Sigmoid colon (tissue), 7 donors: ENCODE results near the gene PIGV. TPM values are rescaled to one million over a fixed set of nuclear protein-coding genes. Genes with fewer than 3 reads are reported as not detected.
A peak's percentile ranks its signal among the peaks of the same experiment; 100 is the strongest.

Source experiments
- DNase-seq: peaks from one replicate; pipeline ENCODE4 v3.0.0-alpha.2; 2019
- H3K27ac ChIP-seq, 4 donors: fragments of 200-600 bp; sonication (generic); one replicate each; pipeline ENCODE4 v1.5.1; 2016 to 2019; ENCODE audit warnings: mild to moderate bottlenecking in 1 of 4
- H3K27me3 ChIP-seq, 3 donors: fragments of 200-600 bp; sonication (generic); one replicate each; pipeline ENCODE4 v1.5.1; 2019; ENCODE audit warnings: mild to moderate bottlenecking in 1 of 3
- H3K36me3 ChIP-seq, 4 donors: fragments of 200-600 bp; sonication (generic); one replicate each; pipeline ENCODE4 v1.5.1; 2016 to 2019
- H3K4me1 ChIP-seq, 4 donors: fragments of 200-600 bp; sonication (generic); one replicate each; pipeline ENCODE4 v1.5.1; 2017 to 2019
- H3K4me3 ChIP-seq, 4 donors: fragments of 200-600 bp; sonication (generic); one replicate each; pipeline ENCODE4 v1.5.1; 2017 to 2019; ENCODE audit warnings: mild to moderate bottlenecking in 2 of 4, moderate library complexity in 1 of 4
- H3K9me3 ChIP-seq, 4 donors: fragments of 200-600 bp in 3 of 4; sonication (generic) in 3 of 4; one replicate each; pipeline versions ENCODE4 v1.5.1 to v1.6.1; 2013 to 2019
- EP300 ChIP-seq, 4 donors: sonication (generic); formaldehyde crosslinking; IDR thresholded peaks; one replicate each; pipeline ENCODE4 v1.6.1; 2017; ENCODE audit warnings: antibody characterized with exemption in 4 of 4
- POLR2A ChIP-seq, 2 donors: fragments of 450-650 bp; IDR thresholded peaks; one replicate each; pipeline ENCODE4 v1.6.1; 2016; ENCODE audit warnings: antibody characterized with exemption in 2 of 2, mild to moderate bottlenecking in 2 of 2, moderate library complexity in 2 of 2
- POLR2AphosphoS5 ChIP-seq, 4 donors: sonication (generic); formaldehyde crosslinking; IDR thresholded peaks; one replicate each; pipeline ENCODE4 v1.6.1; 2017; ENCODE audit warnings: antibody characterized with exemption in 4 of 4
- WGBS, 2 donors: extraction: QIAGEN DNeasy Blood & Tissue Kit; methylation state at CpG; one replicate each; pipeline ENCODE4 v1.1.7; 2013; 5-methylcytosine and 5-hydroxymethylcytosine counted together
- intact Hi-C: fragments of 100-400 bp; cut with DNase I; formaldehyde crosslinking; loops from one replicate; pipeline ENCODE4 v1.15.1; 2023
- polyA plus RNA-seq, 3 donors: library from polyadenylated mRNA; stranded (reverse); fragments of 200-250 nt; gene quantifications; one replicate each; pipeline ENCODE4 v1.2.3, GENCODE V29; 2013
- total RNA-seq, 4 donors: library from RNA; depleted of rRNA; stranded (reverse); fragments of >200 nt; gene quantifications; one replicate each; pipeline ENCODE4 v1.1.0, GENCODE V29; 2016
- TF ChIP-seq, protein P1 (sequence below), 4 experiments: fragments of 450-650 bp in 3 of 4; fragments of 200-600 bp in 1 of 4; IDR thresholded peaks; one replicate each; pipeline ENCODE4 v1.5.1; 2016 to 2019; ENCODE audit warnings: antibody characterized with exemption in 4 of 4, mild to moderate bottlenecking in 3 of 4, moderate library complexity in 2 of 4
- donor health status: healthy with polysubstance abuse.
- donor health status: Bipolar disorder and iron deficiency.
- donor health status: healthy.

PIGV gene
- total and polyA plus RNA-seq, 7 donors = 5.1 to 24.9 (median 11.5) TPM

DNA sequence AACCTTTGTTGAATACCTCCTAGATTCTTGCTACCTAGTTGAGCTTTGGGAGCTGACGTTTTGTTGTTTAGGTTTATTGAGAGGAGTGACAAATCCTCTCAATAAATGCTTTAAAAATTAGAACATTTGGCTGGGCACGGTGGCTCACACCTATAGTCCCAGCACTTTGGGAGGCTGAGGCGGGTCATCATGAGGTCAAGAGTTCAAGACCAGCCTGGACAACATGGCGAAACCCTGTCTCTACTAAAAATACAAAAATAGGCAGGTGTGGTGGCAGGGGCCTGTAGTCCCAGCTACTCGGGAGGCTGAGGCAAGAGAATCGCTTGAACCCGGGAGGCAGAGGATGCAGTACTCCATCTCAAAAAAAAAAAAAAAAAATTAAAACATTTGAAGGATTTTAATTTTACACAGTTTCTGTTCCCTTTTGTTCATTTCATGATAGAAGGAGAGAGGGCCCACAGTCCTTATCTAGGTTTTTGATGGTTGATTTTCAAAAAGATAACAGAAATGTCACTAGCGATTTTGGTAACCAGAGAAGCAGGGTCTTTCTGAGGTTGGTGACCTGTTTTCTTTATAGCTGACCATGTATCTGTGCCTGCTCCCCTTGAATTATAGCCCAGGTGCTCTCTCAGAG is 44.2 kb upstream of the PIGV start:
- peaks cover 0 to 48% (median 2%) of the 10 kb centered on the region in 4 donors for H3K36me3 ChIP-seq
- 65 to 87% methylated on average over 8 of the region's 8 CpGs for WGBS, 2 donors
- H3K4me1 ChIP-seq = peaks cover 0 to 59% (median 31%) of the 10 kb centered on the region in 4 donors
- no peaks in the 10 kb centered on the region for H3K27me3 ChIP-seq
- TF ChIP-seq POLR2AphosphoS5 (IDR thresholded peaks at IDR 0.05) (no peak), EP300 (IDR thresholded peaks at IDR 0.05) (no peak), POLR2A (IDR thresholded peaks at IDR 0.05) (no peak)
- TF ChIP-seq, protein P1, sequence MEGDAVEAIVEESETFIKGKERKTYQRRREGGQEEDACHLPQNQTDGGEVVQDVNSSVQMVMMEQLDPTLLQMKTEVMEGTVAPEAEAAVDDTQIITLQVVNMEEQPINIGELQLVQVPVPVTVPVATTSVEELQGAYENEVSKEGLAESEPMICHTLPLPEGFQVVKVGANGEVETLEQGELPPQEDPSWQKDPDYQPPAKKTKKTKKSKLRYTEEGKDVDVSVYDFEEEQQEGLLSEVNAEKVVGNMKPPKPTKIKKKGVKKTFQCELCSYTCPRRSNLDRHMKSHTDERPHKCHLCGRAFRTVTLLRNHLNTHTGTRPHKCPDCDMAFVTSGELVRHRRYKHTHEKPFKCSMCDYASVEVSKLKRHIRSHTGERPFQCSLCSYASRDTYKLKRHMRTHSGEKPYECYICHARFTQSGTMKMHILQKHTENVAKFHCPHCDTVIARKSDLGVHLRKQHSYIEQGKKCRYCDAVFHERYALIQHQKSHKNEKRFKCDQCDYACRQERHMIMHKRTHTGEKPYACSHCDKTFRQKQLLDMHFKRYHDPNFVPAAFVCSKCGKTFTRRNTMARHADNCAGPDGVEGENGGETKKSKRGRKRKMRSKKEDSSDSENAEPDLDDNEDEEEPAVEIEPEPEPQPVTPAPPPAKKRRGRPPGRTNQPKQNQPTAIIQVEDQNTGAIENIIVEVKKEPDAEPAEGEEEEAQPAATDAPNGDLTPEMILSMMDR (IDR thresholded peaks at IDR 0.05) = no peak
- H3K4me3 ChIP-seq = no peak overlapping the region
- H3K27ac ChIP-seq = peak overlapping the region in 3 of 4 donors; percentile 17 to 52 (median 35)
- no peak for DNase-seq
- H3K9me3 ChIP-seq = no peaks in the 10 kb centered on the region
- intact Hi-C loops = loop anchor here (5.0 kb wide), 1 partner anchor 39 kb away; no protein-coding TSS in a partner anchor

DNA sequence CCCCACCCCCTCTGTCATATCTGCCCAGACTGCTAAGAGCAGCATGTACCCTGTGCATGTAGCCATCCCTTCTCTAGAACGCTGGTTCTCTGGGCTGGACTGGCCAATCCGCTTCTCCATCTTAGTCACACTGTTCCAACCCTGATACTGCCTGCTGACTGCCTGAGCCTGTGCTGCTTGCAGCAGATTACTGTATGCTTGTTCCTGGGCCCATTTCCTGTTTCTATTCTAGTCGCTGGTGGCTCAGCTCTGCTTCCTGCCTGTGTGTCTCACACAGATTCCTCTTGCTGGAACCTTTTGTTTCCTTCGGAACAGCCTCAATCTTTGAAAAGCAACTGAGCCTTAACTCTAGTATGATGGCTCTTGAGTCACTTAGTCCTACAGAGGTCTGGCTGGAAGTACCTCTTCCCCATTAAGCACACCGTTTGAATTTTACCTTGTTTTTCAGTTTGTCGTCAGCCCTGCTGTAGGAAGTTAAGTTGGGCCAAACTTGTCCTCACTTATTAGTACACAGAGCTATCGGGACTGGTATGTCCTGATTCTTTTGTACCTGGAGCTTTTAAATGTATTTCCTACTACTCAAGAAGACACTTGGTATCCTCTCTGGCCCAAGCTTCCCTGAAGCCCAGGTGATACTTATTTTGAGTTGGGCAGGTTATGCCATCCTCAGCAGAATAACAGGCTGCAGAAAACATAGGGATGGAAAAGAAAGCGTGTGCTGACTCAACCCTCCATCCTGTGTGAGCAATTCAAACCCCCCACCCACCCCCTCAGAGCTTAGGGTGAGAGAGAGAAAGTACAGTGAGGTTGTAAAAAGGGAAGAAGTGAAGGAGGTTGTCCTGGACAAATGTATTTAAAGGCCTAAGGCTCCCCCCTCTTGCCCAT is 43.4 kb upstream of the PIGV start:
- no peak overlapping the region for H3K4me3 ChIP-seq
- 37 to 71% methylated on average over 8 of the region's 8 CpGs for WGBS, 2 donors
- intact Hi-C loops = loop anchor here (5.0 kb wide), 1 partner anchor 38 kb away; no protein-coding TSS in a partner anchor

GRCh38 chr1:26745191-26745590 is 42.6 kb upstream of the PIGV start:
- Histone ChIP-seq H3K4me3 (no peak overlapping the region), H3K36me3 (peaks cover 0 to 49% (median 4%) of the 10 kb centered on the region in 4 donors), H3K27me3 (no peaks in the 10 kb centered on the region), H3K4me1 (peaks cover 0 to 66% (median 31%) of the 10 kb centered on the region in 4 donors), H3K27ac (peak overlapping the region; percentile 2 to 71 (median 44)), H3K9me3 (no peaks in the 10 kb centered on the region)
- TF ChIP-seq POLR2A (IDR thresholded peaks at IDR 0.05) = no peak
- TF ChIP-seq POLR2AphosphoS5 (IDR thresholded peaks at IDR 0.05) = no peak
- TF ChIP-seq, protein P1 (IDR thresholded peaks at IDR 0.05) = no peak
- TF ChIP-seq EP300 (IDR thresholded peaks at IDR 0.05) = no peak
- WGBS, 2 donors = 79% methylated on average over 5 of the region's 5 CpGs
- no peak for DNase-seq
- intact Hi-C loops = no loop called here

More for the DNA sequence above, 43.4 kb upstream of the PIGV start:
- H3K36me3 ChIP-seq = peaks cover 0 to 46% (median 2%) of the 10 kb centered on the region in 4 donors
- peak in 1 of 4 donors; percentile 53 for TF ChIP-seq POLR2AphosphoS5 (IDR thresholded peaks at IDR 0.05)
- TF ChIP-seq, protein P1 (IDR thresholded peaks at IDR 0.05) = no peak
- H3K9me3 ChIP-seq = no peaks in the 10 kb centered on the region
- H3K4me1 ChIP-seq = peaks cover 0 to 63% (median 33%) of the 10 kb centered on the region in 4 donors
- no peaks in the 10 kb centered on the region for H3K27me3 ChIP-seq
- peak; percentile 82 for DNase-seq
- H3K27ac ChIP-seq = peak overlapping the region; percentile 19 to 71 (median 44)

- no peak overlapping the region for H3K4me3 ChIP-seq
- no peaks in the 10 kb centered on the region for H3K27me3 ChIP-seq
- intact Hi-C loops = no loop called here
- H3K27ac ChIP-seq = no peak overlapping the region
- H3K36me3 ChIP-seq = peaks cover 0 to 53% (median 4%) of the 10 kb centered on the region in 4 donors
- DNase-seq = no peak
- H3K4me1 ChIP-seq = peaks cover 0 to 59% (median 21%) of the 10 kb centered on the region in 4 donors
- no peaks in the 10 kb centered on the region for H3K9me3 ChIP-seq
- TF ChIP-seq POLR2A (IDR thresholded peaks at IDR 0.05) = no peak
- WGBS, 2 donors = 96% methylated on average over 5 of the region's 5 CpGs
Measured at GRCh38 chr1:26747048-26747447, 40.7 kb upstream of the PIGV start.

DNA sequence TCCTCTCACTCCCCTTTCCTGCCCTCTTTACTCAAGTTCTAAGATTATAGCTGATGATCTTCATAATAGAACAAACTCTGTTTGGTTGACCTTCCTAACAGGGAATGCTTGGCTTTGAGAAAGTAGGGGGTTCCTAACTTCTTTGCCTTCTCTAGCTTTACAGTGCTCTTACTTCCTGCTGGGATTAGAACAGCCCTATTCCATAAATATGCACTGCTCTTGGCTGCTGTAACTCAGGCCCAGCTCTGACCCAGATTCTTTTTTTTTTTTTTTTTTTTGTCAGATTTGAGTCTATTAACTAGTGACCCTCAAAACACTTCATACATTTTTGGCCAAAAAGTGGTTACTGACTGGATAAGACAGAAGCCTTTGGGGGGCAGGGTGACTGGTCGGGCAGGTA is 39.4 kb upstream of the PIGV start:
- TF ChIP-seq EP300 (IDR thresholded peaks at IDR 0.05) = no peak
- no peak for TF ChIP-seq POLR2A (IDR thresholded peaks at IDR 0.05)
- TF ChIP-seq, protein P1 (IDR thresholded peaks at IDR 0.05) = no peak
- TF ChIP-seq POLR2AphosphoS5 (IDR thresholded peaks at IDR 0.05) = no peak
- Histone ChIP-seq H3K4me3 (no peak overlapping the region), H3K27ac (peak overlapping the region in 1 of 4 donors; percentile 16), H3K9me3 (no peaks in the 10 kb centered on the region), H3K4me1 (peaks cover 0 to 65% (median 24%) of the 10 kb centered on the region in 4 donors), H3K27me3 (no peaks in the 10 kb centered on the region), H3K36me3 (peaks cover 0 to 42% (median 4%) of the 10 kb centered on the region in 4 donors)
- 86 to 91% methylated on average over 1 of the region's 1 CpG for WGBS, 2 donors
- no peak for DNase-seq
- intact Hi-C loops = no loop called here
